ENCODE measurements around the gene SMPD3. TPM values are rescaled to one million over a fixed set of nuclear protein-coding genes. Genes with fewer than 3 reads are reported as not detected.

Gene SMPD3
- total RNA-seq, 1 experiment from 2014 or later, result 0.70 TPM

GRCh38 chr16:68480084-68480995, 32.0 kb upstream of the SMPD3 start:
- no peak overlapping the region for H3K56ac ChIP-seq (ENCODE audit: insufficient read length, low read depth, low read length)
- H3K27me3 ChIP-seq (ENCODE audit: insufficient read depth, low read length), result no peaks in the 10 kb centered on the region
- no peaks in the 10 kb centered on the region for H3K79me2 ChIP-seq (ENCODE audit: insufficient read depth, low read length)
- H3K4me3 Mint-ChIP-seq, result no peak overlapping the region
- no peak overlapping the region for H4K5ac ChIP-seq (ENCODE audit: insufficient read length, low read depth, low read length)
- H3K9ac ChIP-seq (ENCODE audit: extremely low read depth, insufficient read length, low read length), result no peak overlapping the region
- H4K20me1 ChIP-seq (ENCODE audit: control insufficient read depth, insufficient read depth, insufficient read length), result no peaks in the 10 kb centered on the region
- no peak overlapping the region for H2BK5ac ChIP-seq (ENCODE audit: insufficient read length, low read length)
- H3K4me2 ChIP-seq (ENCODE audit: insufficient read depth, insufficient read length, low read length), result no peak overlapping the region
- no peak overlapping the region for H3T11ph ChIP-seq (ENCODE audit: low read length)
- no peak overlapping the region for H3K27ac ChIP-seq (ENCODE audit: insufficient read length, low read depth, low read length)
- H3K4ac ChIP-seq (ENCODE audit: low read depth, low read length), result no peak overlapping the region
- H3K23ac ChIP-seq (ENCODE audit: insufficient read length, low read depth, low read length), result no peak overlapping the region
- H3K79me1 ChIP-seq (ENCODE audit: insufficient read depth, low read depth, low read length, poor library complexity, severe bottlenecking), result no peaks in the 10 kb centered on the region
- no CpG with 5 or more reads among the region's 6 CpGs for WGBS (ENCODE audit: extremely low coverage, insufficient read length, low lambda C conversion rate)
- no peak overlapping the region for H3K14ac ChIP-seq (ENCODE audit: insufficient read depth, low read length)
- no peak overlapping the region for H2BK12ac ChIP-seq (ENCODE audit: insufficient read length, low read depth, low read length)
- no peak overlapping the region for H2AK5ac ChIP-seq (ENCODE audit: insufficient read length, low read length)
- H3K9me3 Mint-ChIP-seq, result peaks cover 7 to 15% of the 10 kb centered on the region in 2 experiments
- 0 out of 2 replicates have a peak, but pooled peaks cover 11% of the 10 kb centered on the region for H3K4me1 ChIP-seq (ENCODE audit: insufficient read depth, low read length)
- no peak overlapping the region for H2AFZ ChIP-seq (ENCODE audit: low read length)
- peaks cover 15 to 16% of the 10 kb centered on the region in 2 experiments for H3K4me1 Mint-ChIP-seq
- H3K27me3 Mint-ChIP-seq (ENCODE audit: low read depth), result peaks cover 8% of the 10 kb centered on the region
- TF ChIP-seq, protein P1, sequence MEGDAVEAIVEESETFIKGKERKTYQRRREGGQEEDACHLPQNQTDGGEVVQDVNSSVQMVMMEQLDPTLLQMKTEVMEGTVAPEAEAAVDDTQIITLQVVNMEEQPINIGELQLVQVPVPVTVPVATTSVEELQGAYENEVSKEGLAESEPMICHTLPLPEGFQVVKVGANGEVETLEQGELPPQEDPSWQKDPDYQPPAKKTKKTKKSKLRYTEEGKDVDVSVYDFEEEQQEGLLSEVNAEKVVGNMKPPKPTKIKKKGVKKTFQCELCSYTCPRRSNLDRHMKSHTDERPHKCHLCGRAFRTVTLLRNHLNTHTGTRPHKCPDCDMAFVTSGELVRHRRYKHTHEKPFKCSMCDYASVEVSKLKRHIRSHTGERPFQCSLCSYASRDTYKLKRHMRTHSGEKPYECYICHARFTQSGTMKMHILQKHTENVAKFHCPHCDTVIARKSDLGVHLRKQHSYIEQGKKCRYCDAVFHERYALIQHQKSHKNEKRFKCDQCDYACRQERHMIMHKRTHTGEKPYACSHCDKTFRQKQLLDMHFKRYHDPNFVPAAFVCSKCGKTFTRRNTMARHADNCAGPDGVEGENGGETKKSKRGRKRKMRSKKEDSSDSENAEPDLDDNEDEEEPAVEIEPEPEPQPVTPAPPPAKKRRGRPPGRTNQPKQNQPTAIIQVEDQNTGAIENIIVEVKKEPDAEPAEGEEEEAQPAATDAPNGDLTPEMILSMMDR (conservative IDR thresholded peaks at IDR 0.05), result no peak
- no peak overlapping the region for H4K8ac ChIP-seq (replicated peaks; ENCODE audit: insufficient read length, low read depth, low read length)
- H3K36me3 Mint-ChIP-seq (ENCODE audit: insufficient read depth in 1 of 3, low read depth in 3 of 3), result peaks cover 3 to 13% (median 7%) of the 10 kb centered on the region in 3 experiments; a peak in 5 of 7 replicates
- H2BK15ac ChIP-seq (ENCODE audit: low read depth, low read length), result no peak overlapping the region
- H3K18ac ChIP-seq (ENCODE audit: insufficient read length, low read depth, low read length), result no peak overlapping the region
- no peak overlapping the region for H2BK20ac ChIP-seq (ENCODE audit: low read depth, low read length, poor library complexity, severe bottlenecking)
- H3K27ac Mint-ChIP-seq, result no peak overlapping the region
- no peaks in the 10 kb centered on the region for H3K9me3 ChIP-seq (ENCODE audit: control insufficient read depth, low read depth, low read length)
- H3K23me2 ChIP-seq (ENCODE audit: insufficient read length, low read depth, low read length, poor library complexity, severe bottlenecking), result no peaks in the 10 kb centered on the region
- H2BK120ac ChIP-seq (ENCODE audit: low read depth, low read length, poor library complexity, severe bottlenecking), result no peak overlapping the region
- H4K91ac ChIP-seq (ENCODE audit: insufficient read length, low read depth, low read length), result no peak overlapping the region
- no peak for DNase-seq
